HepG2 (cell line): ENCODE results near the gene RNH1. TPM values are rescaled to one million over a fixed set of nuclear protein-coding genes. Genes with fewer than 3 reads are reported as not detected.

Source experiments
- AGO1 ChIP-seq: fragments of 200-400 bp; formaldehyde crosslinking; IDR thresholded peaks from 2 replicates; pipeline ENCODE4 v1.6.1; 2017; ENCODE audit warnings: mild to moderate bottlenecking, low read depth, low read length, moderate library complexity; ENCODE audit not compliant: poor library complexity, severe bottlenecking
- ATF1 ChIP-seq: IDR thresholded peaks from 2 replicates; pipeline ENCODE4 v1.6.1; 2016; ENCODE audit warnings: mild to moderate bottlenecking, control low read depth
- ATF7-NPFF ChIP-seq: sonication (generic); formaldehyde crosslinking; IDR thresholded peaks from 2 replicates; pipeline ENCODE4 v1.8.1; 2023; ENCODE audit warnings: mild to moderate bottlenecking, low read depth, missing genetic modification reagents, moderate library complexity
- EEA1 ChIP-seq: sonication (generic); formaldehyde crosslinking; IDR thresholded peaks from 2 replicates; pipeline ENCODE4 v1.5.1; 2020; ENCODE audit warnings: mild to moderate bottlenecking, missing genetic modification reagents, borderline replicate concordance
- ELF3 ChIP-seq: IDR thresholded peaks from 2 replicates; pipeline ENCODE4 v1.6.1; 2016; ENCODE audit warnings: missing genetic modification reagents, missing compliant biosample characterization
- ETS1 ChIP-seq: sonication (generic); formaldehyde crosslinking; IDR thresholded peaks from 2 replicates; pipeline ENCODE4 v1.4.0; 2020; ENCODE audit warnings: missing genetic modification reagents
- LCORL ChIP-seq, 2 experiments: fragments of 450-650 bp in 1 of 2; sonication (generic) in 1 of 2; formaldehyde crosslinking in 1 of 2; IDR thresholded peaks; 2 replicates each; pipeline versions ENCODE4 v1.5.0 to v1.6.1; 2017 to 2020; ENCODE audit warnings: antibody characterized with exemption in 1 of 2, missing genetic modification reagents in 1 of 2
- MLXIP ChIP-seq: sonication (generic); formaldehyde crosslinking; IDR thresholded peaks from 2 replicates; pipeline ENCODE4 v1.9.0; 2021; ENCODE audit warnings: missing genetic modification reagents, borderline replicate concordance
- MTA1 ChIP-seq: sonication (generic); formaldehyde crosslinking; IDR thresholded peaks from 2 replicates; pipeline ENCODE4 v1.4.0; 2020; ENCODE audit warnings: missing genetic modification reagents, mild to moderate bottlenecking, borderline replicate concordance
- MYNN ChIP-seq: sonication (generic); formaldehyde crosslinking; IDR thresholded peaks from 2 replicates; pipeline ENCODE4 v1.4.0; 2020; ENCODE audit warnings: mild to moderate bottlenecking, low read depth, missing genetic modification reagents
- NR1H2 ChIP-seq: sonication (generic); formaldehyde crosslinking; IDR thresholded peaks from 2 replicates; pipeline ENCODE4 v1.8.1; 2022; ENCODE audit warnings: low read depth, missing genetic modification reagents, borderline replicate concordance
- NR2F6 ChIP-seq, 2 experiments: IDR thresholded peaks; 2 replicates each; pipeline ENCODE4 v1.6.1; 2016; ENCODE audit warnings: antibody characterized with exemption in 1 of 2, mild to moderate bottlenecking in 1 of 2
- PBX2 ChIP-seq: IDR thresholded peaks from 2 replicates; pipeline ENCODE4 v1.6.1; 2016; ENCODE audit warnings: control low read depth
- RAD51 ChIP-seq: fragments of 450-650 bp; IDR thresholded peaks from 2 replicates; pipeline ENCODE4 v1.6.1; 2016; ENCODE audit warnings: borderline replicate concordance
- RNF2 ChIP-seq: fragments of 450-650 bp; conservative IDR thresholded peaks from 2 replicates; pipeline ENCODE4 v1.6.1; 2016; ENCODE audit warnings: low read depth
- SNAPC5 ChIP-seq: sonication (generic); formaldehyde crosslinking; IDR thresholded peaks from 2 replicates; pipeline ENCODE4 v1.8.1; 2023; ENCODE audit warnings: mild to moderate bottlenecking, missing genetic modification reagents, borderline replicate concordance
- SRSF4 ChIP-seq: fragments of 200-400 bp; formaldehyde crosslinking; IDR thresholded peaks from one replicate; pipeline ENCODE4 v1.6.1; 2018; ENCODE audit warnings: mild to moderate bottlenecking, low read depth, low read length, moderate library complexity; ENCODE audit not compliant: poor library complexity, severe bottlenecking
- ZNF24 ChIP-seq: fragments of 450-650 bp; IDR thresholded peaks from 2 replicates; pipeline ENCODE4 v1.6.1; 2017; ENCODE audit warnings: antibody characterized with exemption, mild to moderate bottlenecking
- ZNF326 ChIP-seq: sonication (generic); formaldehyde crosslinking; IDR thresholded peaks from 2 replicates; pipeline ENCODE4 v1.4.0; 2020; ENCODE audit warnings: missing genetic modification reagents, borderline replicate concordance
- ZNF343 ChIP-seq: sonication (generic); formaldehyde crosslinking; IDR thresholded peaks from 2 replicates; pipeline ENCODE4 v1.4.0; 2020; ENCODE audit warnings: mild to moderate bottlenecking, missing genetic modification reagents
- ZNF441 ChIP-seq: sonication (generic); formaldehyde crosslinking; IDR thresholded peaks from 2 replicates; pipeline ENCODE4 v1.7.0; 2021; ENCODE audit warnings: missing genetic modification reagents, borderline replicate concordance
- polyA plus RNA-seq, 8 experiments: library from polyadenylated mRNA; depleted of rRNA in 3 of 8; stranded (reverse) in 7 of 8; unstranded in 1 of 8; fragments of >200 nt; fragmentation: Illumina TruSeq in 4 of 8; extraction: Trizol in 4 of 8; gene quantifications; 2 replicates each; pipeline versions ENCODE4 v1.2.1 to v1.2.3, GENCODE V29; 2011 to 2016; ENCODE audit warnings: low read depth in 4 of 8, missing spikeins in 1 of 8, mixed read lengths in 1 of 8; ENCODE audit not compliant: insufficient read depth in 1 of 8
- total RNA-seq, 5 experiments: library from RNA; depleted of rRNA; stranded (reverse); fragments of >200 nt; fragmentation: Illumina TruSeq; extraction: Trizol; gene quantifications; 2 replicates each; pipeline ENCODE4 v1.2.3, GENCODE V29; 2016; ENCODE audit warnings: low read depth in 1 of 5

RNH1 gene
- total and polyA plus RNA-seq, 2 of the 13 experiments (the other 11 are each of a cell fraction or from before 2014, with no cell fraction given), result 36.0 to 74.1 TPM

GRCh38 chr11:518463-519202 is 11.6 kb upstream of the RNH1 start (continued):
- TF ChIP-seq PBX2 (CRISPR knock-in tag) (no peak), LCORL (IDR thresholded peaks at IDR 0.05) (no peak), LCORL (CRISPR knock-in tag; IDR thresholded peaks at IDR 0.05) (peak; percentile 68; the same call in 1 of the 2 replicates), MYNN (CRISPR knock-in tag) (no peak), ZNF441 (CRISPR knock-in tag) (peak; percentile 60; the same call in 1 of the 2 replicates), ETS1 (CRISPR knock-in tag) (no peak), ZNF326 (CRISPR knock-in tag) (no peak), ZNF24 (peak; percentile 22; the same call in 1 of the 2 replicates), EEA1 (CRISPR knock-in tag) (peak; percentile 42; the same call in 1 of the 2 replicates), SNAPC5 (CRISPR knock-in tag) (no peak), ATF1 (CRISPR knock-in tag) (no peak), NR2F6 (IDR thresholded peaks at IDR 0.05) (no peak), NR2F6 (CRISPR knock-in tag; IDR thresholded peaks at IDR 0.05) (no peak; the same call in 1 of the 2 replicates), MLXIP (CRISPR knock-in tag) (no peak), AGO1 (peak; percentile 78), SRSF4 (no peak), RAD51 (peak; percentile 90), NR1H2 (CRISPR knock-in tag) (no peak), ATF7-NPFF (CRISPR knock-in tag) (peak; percentile 76; the same call in 1 of the 2 replicates), RNF2 (no peak), ZNF343 (CRISPR knock-in tag) (no peak), ELF3 (peak; percentile 64), MTA1 (CRISPR knock-in tag) (peak; percentile 29; the same call in 1 of the 2 replicates)
